DND-41 (cell line): ENCODE results near the gene KCNG3.

Experiments
- ATAC-seq: fragments of 200-7000 bp; cut with Tn5 transposase; 3 replicates; pipeline ENCODE4 v1.9.1; 2021; ENCODE audit warnings: low read depth; ENCODE audit not compliant: insufficient read depth
- DNase-seq: peaks from one replicate; pipeline ENCODE4 v3.0.0-alpha.2; 2020
- H2AFZ ChIP-seq: 2 replicates; pipeline ENCODE4 v1.6.0; 2012; ENCODE audit warnings: low read depth, low read length
- H3K27ac ChIP-seq: 2 replicates; pipeline ENCODE4 v1.5.1; 2012; ENCODE audit warnings: low read length, inconsistent platforms
- H3K27me3 ChIP-seq: fragments of 200-600 bp; sonication (generic); 2 replicates; pipeline ENCODE4 v1.6.0; 2012; ENCODE audit warnings: low read length, mild to moderate bottlenecking, inconsistent platforms; ENCODE audit not compliant: insufficient read depth, poor library complexity
- H3K36me3 ChIP-seq: 2 replicates; pipeline ENCODE4 v1.5.1; 2012; ENCODE audit warnings: low read length, inconsistent platforms; ENCODE audit not compliant: insufficient read depth
- H3K4me1 ChIP-seq: 2 replicates; pipeline ENCODE4 v1.5.1; 2012; ENCODE audit warnings: mild to moderate bottlenecking, low read length; ENCODE audit not compliant: insufficient read depth
- H3K4me2 ChIP-seq: 2 replicates; pipeline ENCODE4 v1.6.0; 2012; ENCODE audit warnings: mild to moderate bottlenecking, moderate library complexity, low read length, inconsistent platforms; ENCODE audit not compliant: insufficient read depth
- H3K4me3 ChIP-seq, 2 experiments: fragments of 200-600 bp in 1 of 2; shearing (Covaris generic) in 1 of 2; 2 replicates each; pipeline ENCODE4 v1.5.1; 2012 to 2016; ENCODE audit warnings: inconsistent platforms in 2 of 2, low read length in 2 of 2, mild to moderate bottlenecking in 2 of 2, low read depth in 1 of 2, moderate library complexity in 1 of 2
- H3K79me2 ChIP-seq: 2 replicates; pipeline ENCODE4 v1.6.0; 2012; ENCODE audit warnings: low read length, inconsistent platforms; ENCODE audit not compliant: insufficient read depth
- H3K9ac ChIP-seq: 2 replicates; pipeline ENCODE4 v1.6.0; 2012; ENCODE audit warnings: low read depth, mild to moderate bottlenecking, inconsistent platforms, low read length, moderate library complexity
- H3K9me3 ChIP-seq: 2 replicates; pipeline ENCODE4 v1.5.1; 2012; ENCODE audit warnings: low read length, moderate library complexity, mild to moderate bottlenecking, inconsistent platforms; ENCODE audit not compliant: insufficient read depth, severe bottlenecking
- H4K20me1 ChIP-seq: 2 replicates; pipeline ENCODE4 v1.6.0; 2012; ENCODE audit warnings: low read length; ENCODE audit not compliant: insufficient read depth
- EZH2 ChIP-seq: IDR thresholded peaks from 3 replicates; pipeline ENCODE4 v1.6.1; 2012; ENCODE audit warnings: borderline replicate concordance, low read depth, mild to moderate bottlenecking, moderate library complexity, low read length, inconsistent platforms; ENCODE audit not compliant: severe bottlenecking
- TF ChIP-seq, protein P1 (sequence below): IDR thresholded peaks from 2 replicates; pipeline ENCODE4 v1.5.1; 2012; ENCODE audit warnings: borderline replicate concordance, low read length, moderate library complexity, mild to moderate bottlenecking; ENCODE audit not compliant: poor library complexity, severe bottlenecking; ENCODE audit errors: extremely low read depth

The KCNG3 gene

DNA sequence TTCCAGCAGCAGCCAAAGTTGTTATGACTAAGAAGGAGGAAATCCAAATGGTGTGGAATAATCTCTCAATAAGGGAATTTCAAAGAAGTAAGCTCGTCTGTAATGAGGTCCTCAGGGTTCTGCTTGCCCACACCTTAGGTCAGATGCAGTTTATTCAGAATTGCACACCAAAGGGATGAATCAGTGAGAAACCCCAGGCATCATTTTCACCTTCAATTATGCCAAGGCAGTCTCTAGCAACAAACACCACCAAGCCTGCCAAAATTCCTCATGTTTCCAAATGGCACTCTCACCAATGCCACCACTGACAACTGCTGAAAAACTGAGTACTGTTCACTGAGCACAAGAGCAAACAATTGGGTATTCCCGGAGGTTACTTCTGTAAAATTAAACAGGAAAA lies 43.6 kb downstream of the KCNG3 start:
- no peaks in the 10 kb centered on the region for H3K27me3 ChIP-seq
- H3K4me3 ChIP-seq, result no peak overlapping the region
- H4K20me1 ChIP-seq, result no peaks in the 10 kb centered on the region
- ATAC-seq (no peak), DNase-seq (no peak)
- TF ChIP-seq EZH2, result no peak
- TF ChIP-seq, protein P1, sequence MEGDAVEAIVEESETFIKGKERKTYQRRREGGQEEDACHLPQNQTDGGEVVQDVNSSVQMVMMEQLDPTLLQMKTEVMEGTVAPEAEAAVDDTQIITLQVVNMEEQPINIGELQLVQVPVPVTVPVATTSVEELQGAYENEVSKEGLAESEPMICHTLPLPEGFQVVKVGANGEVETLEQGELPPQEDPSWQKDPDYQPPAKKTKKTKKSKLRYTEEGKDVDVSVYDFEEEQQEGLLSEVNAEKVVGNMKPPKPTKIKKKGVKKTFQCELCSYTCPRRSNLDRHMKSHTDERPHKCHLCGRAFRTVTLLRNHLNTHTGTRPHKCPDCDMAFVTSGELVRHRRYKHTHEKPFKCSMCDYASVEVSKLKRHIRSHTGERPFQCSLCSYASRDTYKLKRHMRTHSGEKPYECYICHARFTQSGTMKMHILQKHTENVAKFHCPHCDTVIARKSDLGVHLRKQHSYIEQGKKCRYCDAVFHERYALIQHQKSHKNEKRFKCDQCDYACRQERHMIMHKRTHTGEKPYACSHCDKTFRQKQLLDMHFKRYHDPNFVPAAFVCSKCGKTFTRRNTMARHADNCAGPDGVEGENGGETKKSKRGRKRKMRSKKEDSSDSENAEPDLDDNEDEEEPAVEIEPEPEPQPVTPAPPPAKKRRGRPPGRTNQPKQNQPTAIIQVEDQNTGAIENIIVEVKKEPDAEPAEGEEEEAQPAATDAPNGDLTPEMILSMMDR, result no peak
- no peaks in the 10 kb centered on the region for H3K79me2 ChIP-seq
- H3K9me3 ChIP-seq, result no peaks in the 10 kb centered on the region
- H3K27ac ChIP-seq, result no peak overlapping the region
- no peaks in the 10 kb centered on the region for H3K4me1 ChIP-seq
- H3K9ac ChIP-seq, result no peak overlapping the region
- H2AFZ ChIP-seq, result no peak overlapping the region
- no peak overlapping the region for H3K4me2 ChIP-seq
- no peaks in the 10 kb centered on the region for H3K36me3 ChIP-seq

DNA sequence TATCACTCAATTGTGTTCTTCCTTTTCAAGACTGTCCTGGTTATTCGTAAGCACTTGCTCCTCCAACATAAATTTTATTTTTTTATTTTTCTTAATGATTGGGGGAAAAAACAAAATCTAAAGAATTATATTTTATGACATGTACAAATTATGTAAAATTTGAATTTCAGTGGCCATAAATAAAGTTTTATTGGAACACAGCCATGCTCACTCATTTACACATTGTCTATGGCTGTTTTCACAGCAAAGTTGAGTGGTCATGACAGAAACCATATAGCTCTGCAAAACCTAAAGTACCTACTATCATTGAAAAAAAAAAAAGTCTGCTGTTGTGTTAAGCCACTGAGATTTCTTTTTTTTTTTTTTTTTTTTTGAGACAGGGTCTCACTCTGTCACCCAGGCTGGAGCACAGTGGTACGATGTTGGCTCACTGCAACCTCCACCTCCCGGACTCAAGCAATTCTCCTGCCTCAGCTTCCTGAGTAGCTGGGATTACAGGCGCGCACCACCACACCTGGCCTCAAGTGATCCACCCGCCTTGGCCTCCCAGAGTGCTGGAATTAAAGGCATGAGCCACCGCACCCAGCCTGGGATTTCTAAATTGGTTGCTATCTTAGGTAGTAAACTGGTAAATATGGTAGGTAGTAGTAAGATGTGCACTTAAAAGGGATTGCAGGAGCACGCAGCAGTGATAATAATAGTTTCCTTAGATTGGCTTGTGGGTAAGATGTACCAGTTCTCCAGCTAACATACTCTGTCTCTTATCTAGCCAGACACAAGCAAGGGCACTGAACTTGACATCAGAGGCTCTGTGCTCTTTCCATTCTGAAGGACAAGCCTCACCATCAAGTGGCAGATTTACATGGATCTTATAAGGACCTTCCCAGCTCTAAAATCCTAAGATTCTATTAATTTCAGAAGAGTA lies 44.4 kb downstream of the KCNG3 start:
- Histone ChIP-seq H3K79me2 (no peaks in the 10 kb centered on the region), H3K27me3 (no peaks in the 10 kb centered on the region), H3K9ac (no peak overlapping the region), H4K20me1 (no peaks in the 10 kb centered on the region), H3K4me2 (no peak overlapping the region), H2AFZ (no peak overlapping the region), H3K36me3 (no peaks in the 10 kb centered on the region), H3K4me3 (no peak overlapping the region), H3K27ac (no peak overlapping the region), H3K4me1 (no peaks in the 10 kb centered on the region), H3K9me3 (no peaks in the 10 kb centered on the region)
- ATAC-seq, result no peak
- DNase-seq, result no peak
- TF ChIP-seq, protein P1, result no peak
- no peak for TF ChIP-seq EZH2

DNA sequence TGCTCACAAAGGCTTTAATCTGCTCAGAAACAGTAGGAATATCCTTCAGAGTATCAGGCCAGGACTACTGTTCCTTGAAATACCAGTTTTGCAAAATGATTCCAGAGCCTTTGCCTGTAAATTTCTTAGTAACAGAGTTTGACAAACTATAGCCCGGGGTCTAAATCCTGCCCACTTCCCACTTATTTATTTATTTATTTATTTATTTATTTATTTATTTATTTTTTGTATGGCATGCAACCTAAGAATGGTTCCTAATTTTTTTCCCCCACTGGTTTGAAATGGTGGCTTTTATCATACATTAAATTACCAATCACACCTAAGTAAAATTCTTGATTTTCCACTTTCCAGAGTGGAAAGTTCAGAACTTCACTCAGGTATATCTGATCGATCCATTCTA lies 45.6 kb downstream of the KCNG3 start:
- Histone ChIP-seq H3K36me3 (no peaks in the 10 kb centered on the region), H4K20me1 (no peaks in the 10 kb centered on the region), H3K27ac (no peak overlapping the region), H3K27me3 (no peaks in the 10 kb centered on the region), H3K4me1 (no peaks in the 10 kb centered on the region), H3K79me2 (no peaks in the 10 kb centered on the region), H3K4me2 (no peak overlapping the region), H3K9ac (no peak overlapping the region), H3K4me3 (no peak overlapping the region), H3K9me3 (no peaks in the 10 kb centered on the region), H2AFZ (no peak overlapping the region)
- no peak for DNase-seq
- TF ChIP-seq EZH2, result no peak
- TF ChIP-seq, protein P1, result no peak
- no peak for ATAC-seq
